WTC11 (cell line): ENCODE results near the gene OLFM4. TPM values are rescaled to one million over a fixed set of nuclear protein-coding genes. Genes with fewer than 3 reads are reported as not detected.

Experiments used
- ATAC-seq: fragments of 200-7000 bp; cut with Tn5 transposase; 2 replicates; pipeline ENCODE4 v1.10.0; 2021; ENCODE audit warnings: mild to moderate bottlenecking, moderate library complexity
- CTCF ChIA-PET: fragments of 300-600 bp; sonication (Branson Sonifier 250); formaldehyde crosslinking; loops from one replicate; lab custom pipeline; 2021; ENCODE audit warnings: antibody characterized with exemption; lab: Charles Lee
- POLR2A ChIA-PET: fragments of 350-600 bp; sonication (Branson Sonifier 250); formaldehyde crosslinking; loops from one replicate; lab custom pipeline; 2021; ENCODE audit warnings: antibody characterized with exemption; lab: Charles Lee
- DNase-seq: peaks from one replicate; pipeline ENCODE4 v3.0.0; 2021; ENCODE audit warnings: low spot score
- H3K27ac Mint-ChIP-seq: 2 replicates; pipeline ENCODE4 v1.8.0; 2021; ENCODE audit warnings: mixed read lengths
- H3K27me3 Mint-ChIP-seq: 2 replicates; pipeline ENCODE4 v1.8.0; 2021; ENCODE audit warnings: low read depth, mild to moderate bottlenecking, moderate library complexity, mixed read lengths
- H3K36me3 Mint-ChIP-seq: 2 replicates; pipeline ENCODE4 v1.8.0; 2021; ENCODE audit warnings: mixed read lengths
- H3K4me1 Mint-ChIP-seq: 2 replicates; pipeline ENCODE4 v1.8.0; 2022; ENCODE audit warnings: mixed read lengths
- H3K4me3 Mint-ChIP-seq: 2 replicates; pipeline ENCODE4 v1.8.0; 2021; ENCODE audit warnings: mild to moderate bottlenecking, moderate library complexity, mixed read lengths
- H3K9me3 Mint-ChIP-seq: 2 replicates; pipeline ENCODE4 v1.8.0; 2021; ENCODE audit warnings: mixed read lengths
- E2F1 ChIP-seq: sonication (generic); formaldehyde crosslinking; IDR thresholded peaks from 2 replicates; pipeline ENCODE4 v1.8.0; 2022; ENCODE audit warnings: mild to moderate bottlenecking, missing genetic modification reagents
- ETV6 ChIP-seq: sonication (generic); formaldehyde crosslinking; IDR thresholded peaks from 2 replicates; pipeline ENCODE4 v1.8.1; 2022; ENCODE audit warnings: mild to moderate bottlenecking, missing genetic modification reagents
- FOXJ3 ChIP-seq: sonication (generic); formaldehyde crosslinking; IDR thresholded peaks from 2 replicates; pipeline ENCODE4 v1.9.0; 2021; ENCODE audit warnings: missing genetic modification reagents, mild to moderate bottlenecking, borderline replicate concordance
- IRF1 ChIP-seq: sonication (generic); formaldehyde crosslinking; IDR thresholded peaks from 2 replicates; pipeline ENCODE4 v1.8.0; 2023; ENCODE audit warnings: missing genetic modification reagents
- NFATC4 ChIP-seq: fragments of 250-450 bp; sonication (Bioruptor Pico); IDR thresholded peaks from 2 replicates; pipeline ENCODE4 v1.9.0; 2021; ENCODE audit warnings: mild to moderate bottlenecking
- PRRX2 ChIP-seq: fragments of 250-450 bp; sonication (Bioruptor Pico); IDR thresholded peaks from 2 replicates; pipeline ENCODE4 v1.8.0; 2021; ENCODE audit warnings: mild to moderate bottlenecking
- TEAD4 ChIP-seq: sonication (generic); formaldehyde crosslinking; IDR thresholded peaks from 2 replicates; pipeline ENCODE4 v1.8.0; 2022; ENCODE audit warnings: mild to moderate bottlenecking, missing genetic modification reagents
- TP53 ChIP-seq: sonication (generic); formaldehyde crosslinking; IDR thresholded peaks from 2 replicates; pipeline ENCODE4 v1.8.1; 2023; ENCODE audit warnings: mild to moderate bottlenecking, missing genetic modification reagents
- ZMAT4 ChIP-seq: fragments of 250-450 bp; sonication (Bioruptor Pico); IDR thresholded peaks from 2 replicates; pipeline ENCODE4 v1.9.0; 2021; ENCODE audit warnings: mild to moderate bottlenecking
- ZNF281 ChIP-seq: sonication (generic); formaldehyde crosslinking; IDR thresholded peaks from 2 replicates; pipeline ENCODE4 v1.8.0; 2023; ENCODE audit warnings: mild to moderate bottlenecking, missing genetic modification reagents
- ZNF423 ChIP-seq: fragments of 250-450 bp; sonication (Bioruptor Pico); IDR thresholded peaks from 2 replicates; pipeline ENCODE4 v2.1.2; 2022; ENCODE audit warnings: mild to moderate bottlenecking, moderate library complexity
- ZNF425 ChIP-seq: fragments of 250-450 bp; sonication (Bioruptor Pico); conservative IDR thresholded peaks from 2 replicates; pipeline ENCODE4 v1.9.0; 2021; ENCODE audit warnings: mild to moderate bottlenecking
- total RNA-seq: library from RNA; stranded (reverse); gene quantifications from 3 replicates; pipeline ENCODE4 v1.2.3, GENCODE V29; 2021
- TF ChIP-seq, protein P1 (sequence below): sonication (generic); formaldehyde crosslinking; IDR thresholded peaks from 2 replicates; pipeline ENCODE4 v1.8.0; 2022; ENCODE audit warnings: mild to moderate bottlenecking, missing genetic modification reagents
- TF ChIP-seq, protein P2 (sequence below): sonication (generic); formaldehyde crosslinking; IDR thresholded peaks from 2 replicates; pipeline ENCODE4 v1.8.1; 2022; ENCODE audit warnings: low read depth, missing genetic modification reagents, borderline replicate concordance
- TF ChIP-seq, protein P3 (sequence below): fragments of 250-450 bp; sonication (Bioruptor Pico); IDR thresholded peaks from 2 replicates; pipeline ENCODE4 v1.9.0; 2021; ENCODE audit warnings: mild to moderate bottlenecking, borderline replicate concordance

OLFM4 gene
- total RNA-seq, 1 experiment from 2014 or later: 0.17 TPM

DNA sequence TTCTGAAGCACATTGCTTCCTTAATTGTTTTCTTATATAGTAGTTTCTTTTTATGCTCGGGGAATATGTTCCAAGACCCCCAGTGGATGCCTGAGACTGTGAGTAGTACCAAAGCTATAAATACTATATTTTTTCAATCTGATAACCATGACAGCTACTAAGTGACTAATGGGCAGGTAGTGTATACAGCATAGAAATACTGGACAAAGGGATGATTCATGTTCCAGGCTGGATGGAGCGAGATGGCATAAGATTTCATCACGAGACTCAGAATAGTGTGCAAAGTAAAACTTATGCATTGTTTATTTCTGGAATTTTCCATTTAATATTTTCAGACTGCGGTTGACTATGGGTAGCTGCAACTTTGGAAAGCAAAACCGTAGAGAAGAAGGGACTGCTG, 47.9 kb upstream of the OLFM4 start (continued):
- no peak for TF ChIP-seq TEAD4 (CRISPR knock-in tag)
- no peak for TF ChIP-seq ETV6 (CRISPR knock-in tag)
- no peak for TF ChIP-seq ZNF425 (CRISPR knock-in tag)

- Mint-ChIP-seq H3K9me3 (no peaks in the 10 kb centered on the region), H3K4me1 (peaks cover 8% of the 10 kb centered on the region), H3K4me3 (no peak overlapping the region), H3K36me3 (no peaks in the 10 kb centered on the region), H3K27ac (no peak overlapping the region), H3K27me3 (no peaks in the 10 kb centered on the region; the same call in 1 of the 2 replicates)
- ATAC-seq (no peak), DNase-seq (no peak)
- ChIA-PET POLR2A (no interaction called here), CTCF (interaction anchor here (6.4 kb wide), 1 partner anchor 16 kb away, joined by 45 read pairs; no protein-coding TSS in a partner anchor)
- TF ChIP-seq PRRX2 (CRISPR knock-in tag): no peak
- TF ChIP-seq, protein P1, sequence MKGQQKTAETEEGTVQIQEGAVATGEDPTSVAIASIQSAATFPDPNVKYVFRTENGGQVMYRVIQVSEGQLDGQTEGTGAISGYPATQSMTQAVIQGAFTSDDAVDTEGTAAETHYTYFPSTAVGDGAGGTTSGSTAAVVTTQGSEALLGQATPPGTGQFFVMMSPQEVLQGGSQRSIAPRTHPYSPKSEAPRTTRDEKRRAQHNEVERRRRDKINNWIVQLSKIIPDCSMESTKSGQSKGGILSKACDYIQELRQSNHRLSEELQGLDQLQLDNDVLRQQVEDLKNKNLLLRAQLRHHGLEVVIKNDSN (CRISPR knock-in tag): no peak
- no peak for TF ChIP-seq ZNF423 (CRISPR knock-in tag)
- no peak for TF ChIP-seq IRF1 (CRISPR knock-in tag)
- TF ChIP-seq, protein P2, sequence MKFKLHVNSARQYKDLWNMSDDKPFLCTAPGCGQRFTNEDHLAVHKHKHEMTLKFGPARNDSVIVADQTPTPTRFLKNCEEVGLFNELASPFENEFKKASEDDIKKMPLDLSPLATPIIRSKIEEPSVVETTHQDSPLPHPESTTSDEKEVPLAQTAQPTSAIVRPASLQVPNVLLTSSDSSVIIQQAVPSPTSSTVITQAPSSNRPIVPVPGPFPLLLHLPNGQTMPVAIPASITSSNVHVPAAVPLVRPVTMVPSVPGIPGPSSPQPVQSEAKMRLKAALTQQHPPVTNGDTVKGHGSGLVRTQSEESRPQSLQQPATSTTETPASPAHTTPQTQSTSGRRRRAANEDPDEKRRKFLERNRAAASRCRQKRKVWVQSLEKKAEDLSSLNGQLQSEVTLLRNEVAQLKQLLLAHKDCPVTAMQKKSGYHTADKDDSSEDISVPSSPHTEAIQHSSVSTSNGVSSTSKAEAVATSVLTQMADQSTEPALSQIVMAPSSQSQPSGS (CRISPR knock-in tag): no peak
- TF ChIP-seq ZNF281 (CRISPR knock-in tag): no peak
Observed at GRCh38 chr13:52983836-52984235, 44.8 kb upstream of the OLFM4 start.

GRCh38 chr13:52984881-52985363, 43.7 kb upstream of the OLFM4 start:
- H3K27me3 Mint-ChIP-seq: no peaks in the 10 kb centered on the region; the same call in 1 of the 2 replicates
- POLR2A ChIA-PET: no interaction called here
- no peak overlapping the region for H3K27ac Mint-ChIP-seq
- no peaks in the 10 kb centered on the region for H3K9me3 Mint-ChIP-seq
- H3K4me1 Mint-ChIP-seq: no peaks in the 10 kb centered on the region
- no peaks in the 10 kb centered on the region for H3K36me3 Mint-ChIP-seq
- CTCF ChIA-PET: no interaction called here
- no peak overlapping the region for H3K4me3 Mint-ChIP-seq
- no peak for ATAC-seq
- no peak for DNase-seq
- TF ChIP-seq TP53: no peak
- no peak for TF ChIP-seq NFATC4 (CRISPR knock-in tag)
- no peak for TF ChIP-seq ZMAT4
- no peak for TF ChIP-seq FOXJ3 (CRISPR knock-in tag)
- TF ChIP-seq, protein P3, sequence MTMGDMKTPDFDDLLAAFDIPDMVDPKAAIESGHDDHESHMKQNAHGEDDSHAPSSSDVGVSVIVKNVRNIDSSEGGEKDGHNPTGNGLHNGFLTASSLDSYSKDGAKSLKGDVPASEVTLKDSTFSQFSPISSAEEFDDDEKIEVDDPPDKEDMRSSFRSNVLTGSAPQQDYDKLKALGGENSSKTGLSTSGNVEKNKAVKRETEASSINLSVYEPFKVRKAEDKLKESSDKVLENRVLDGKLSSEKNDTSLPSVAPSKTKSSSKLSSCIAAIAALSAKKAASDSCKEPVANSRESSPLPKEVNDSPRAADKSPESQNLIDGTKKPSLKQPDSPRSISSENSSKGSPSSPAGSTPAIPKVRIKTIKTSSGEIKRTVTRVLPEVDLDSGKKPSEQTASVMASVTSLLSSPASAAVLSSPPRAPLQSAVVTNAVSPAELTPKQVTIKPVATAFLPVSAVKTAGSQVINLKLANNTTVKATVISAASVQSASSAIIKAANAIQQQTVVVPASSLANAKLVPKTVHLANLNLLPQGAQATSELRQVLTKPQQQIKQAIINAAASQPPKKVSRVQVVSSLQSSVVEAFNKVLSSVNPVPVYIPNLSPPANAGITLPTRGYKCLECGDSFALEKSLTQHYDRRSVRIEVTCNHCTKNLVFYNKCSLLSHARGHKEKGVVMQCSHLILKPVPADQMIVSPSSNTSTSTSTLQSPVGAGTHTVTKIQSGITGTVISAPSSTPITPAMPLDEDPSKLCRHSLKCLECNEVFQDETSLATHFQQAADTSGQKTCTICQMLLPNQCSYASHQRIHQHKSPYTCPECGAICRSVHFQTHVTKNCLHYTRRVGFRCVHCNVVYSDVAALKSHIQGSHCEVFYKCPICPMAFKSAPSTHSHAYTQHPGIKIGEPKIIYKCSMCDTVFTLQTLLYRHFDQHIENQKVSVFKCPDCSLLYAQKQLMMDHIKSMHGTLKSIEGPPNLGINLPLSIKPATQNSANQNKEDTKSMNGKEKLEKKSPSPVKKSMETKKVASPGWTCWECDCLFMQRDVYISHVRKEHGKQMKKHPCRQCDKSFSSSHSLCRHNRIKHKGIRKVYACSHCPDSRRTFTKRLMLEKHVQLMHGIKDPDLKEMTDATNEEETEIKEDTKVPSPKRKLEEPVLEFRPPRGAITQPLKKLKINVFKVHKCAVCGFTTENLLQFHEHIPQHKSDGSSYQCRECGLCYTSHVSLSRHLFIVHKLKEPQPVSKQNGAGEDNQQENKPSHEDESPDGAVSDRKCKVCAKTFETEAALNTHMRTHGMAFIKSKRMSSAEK (CRISPR knock-in tag): no peak
- TF ChIP-seq ZNF281 (CRISPR knock-in tag): no peak
- no peak for TF ChIP-seq E2F1
